Peyer's patch (tissue), 4 donors: ENCODE data around the gene DZIP3.

ENCODE experiments used
- POLR2A ChIP-seq, 2 donors: fragments of 450-650 bp; IDR thresholded peaks; one replicate each; pipeline ENCODE4 v1.5.1; 2017; ENCODE audit warnings: antibody characterized with exemption in 2 of 2, mild to moderate bottlenecking in 2 of 2, moderate library complexity in 2 of 2
- TF ChIP-seq, protein P1 (sequence below), 6 experiments: fragments of 450-650 bp in 4 of 6; fragments of 200-600 bp in 2 of 6; sonication (generic) in 1 of 6; IDR thresholded peaks; one replicate each; pipeline ENCODE4 v1.5.1; 2017 to 2019; ENCODE audit warnings: antibody characterized with exemption in 6 of 6, mild to moderate bottlenecking in 3 of 6, moderate library complexity in 1 of 6

DNA sequence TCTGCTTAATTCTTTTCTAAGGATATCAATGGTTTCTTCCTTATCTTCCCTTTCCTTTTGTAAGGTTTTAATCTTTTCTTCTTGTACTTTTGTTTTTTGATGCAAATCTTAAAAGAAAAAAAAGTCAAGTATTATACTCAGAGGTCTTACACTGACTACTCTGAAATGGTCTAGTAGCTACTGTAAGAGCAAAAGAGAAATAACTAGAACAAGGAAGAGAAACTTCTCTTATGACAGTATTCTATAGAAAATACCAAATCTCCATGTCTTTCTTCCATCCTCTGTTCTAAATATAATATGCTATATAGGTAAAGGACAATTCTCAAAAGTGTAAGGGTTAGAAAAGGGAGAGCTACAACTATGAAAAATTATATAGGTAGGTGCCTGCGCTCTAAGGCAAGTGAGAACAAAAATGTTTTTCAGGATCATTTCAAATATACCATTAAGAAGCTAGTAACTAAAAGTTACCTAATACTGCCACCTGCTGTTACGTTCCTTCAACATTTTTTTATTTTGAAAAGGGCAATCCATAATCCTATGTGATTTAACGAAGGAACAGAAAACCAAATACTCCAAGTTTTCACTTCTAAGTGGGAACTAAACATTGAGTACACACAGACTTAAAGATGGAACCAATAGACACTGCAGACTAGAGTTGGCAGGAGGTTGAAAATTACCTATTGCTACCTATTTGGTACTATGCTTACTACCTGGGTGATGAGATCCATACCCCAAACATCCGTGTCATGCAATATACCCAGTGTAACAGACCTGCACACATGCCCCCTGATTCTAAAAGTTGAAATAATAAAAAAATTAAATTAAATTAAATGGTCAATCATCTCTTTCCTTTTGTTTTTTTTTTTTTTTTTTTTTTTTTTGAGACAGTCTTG, 37.0 kb upstream of the DZIP3 start:
- TF ChIP-seq, protein P1, sequence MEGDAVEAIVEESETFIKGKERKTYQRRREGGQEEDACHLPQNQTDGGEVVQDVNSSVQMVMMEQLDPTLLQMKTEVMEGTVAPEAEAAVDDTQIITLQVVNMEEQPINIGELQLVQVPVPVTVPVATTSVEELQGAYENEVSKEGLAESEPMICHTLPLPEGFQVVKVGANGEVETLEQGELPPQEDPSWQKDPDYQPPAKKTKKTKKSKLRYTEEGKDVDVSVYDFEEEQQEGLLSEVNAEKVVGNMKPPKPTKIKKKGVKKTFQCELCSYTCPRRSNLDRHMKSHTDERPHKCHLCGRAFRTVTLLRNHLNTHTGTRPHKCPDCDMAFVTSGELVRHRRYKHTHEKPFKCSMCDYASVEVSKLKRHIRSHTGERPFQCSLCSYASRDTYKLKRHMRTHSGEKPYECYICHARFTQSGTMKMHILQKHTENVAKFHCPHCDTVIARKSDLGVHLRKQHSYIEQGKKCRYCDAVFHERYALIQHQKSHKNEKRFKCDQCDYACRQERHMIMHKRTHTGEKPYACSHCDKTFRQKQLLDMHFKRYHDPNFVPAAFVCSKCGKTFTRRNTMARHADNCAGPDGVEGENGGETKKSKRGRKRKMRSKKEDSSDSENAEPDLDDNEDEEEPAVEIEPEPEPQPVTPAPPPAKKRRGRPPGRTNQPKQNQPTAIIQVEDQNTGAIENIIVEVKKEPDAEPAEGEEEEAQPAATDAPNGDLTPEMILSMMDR (IDR thresholded peaks at IDR 0.05): peak in 5 of 6 experiments; percentile 47 to 59 (median 56)
- TF ChIP-seq POLR2A (IDR thresholded peaks at IDR 0.05): no peak
